ENCODE measurements around the gene AGO1.

DNA sequence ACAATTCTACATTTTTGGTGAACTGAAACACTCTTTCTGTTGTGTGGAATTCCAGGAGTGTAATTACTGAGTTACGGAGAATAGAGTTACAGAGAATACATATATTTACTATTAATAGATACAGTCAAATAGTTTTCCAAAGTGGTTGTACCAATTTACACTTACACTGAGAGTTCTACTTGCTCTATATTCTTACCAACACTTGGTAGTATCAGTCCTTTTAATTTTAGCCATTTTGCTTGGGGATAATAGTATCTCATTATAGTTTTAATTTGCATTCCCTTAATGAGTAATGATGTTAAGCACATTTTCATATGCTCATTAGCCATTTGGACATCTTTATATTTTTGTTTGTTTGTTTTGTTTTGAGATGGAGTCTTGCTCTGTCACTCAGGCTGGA lies 46.3 kb upstream of the AGO1 start:
- TF ChIP-seq ZNF274 (IDR thresholded peaks at IDR 0.05; ENCODE audit: low read depth, low read length) (no peak), SUZ12 (IDR thresholded peaks at IDR 0.05; ENCODE audit: extremely low read depth, insufficient read depth, insufficient read length) (no peak), YY1 (IDR thresholded peaks at IDR 0.05; ENCODE audit: insufficient read depth, insufficient read length) (no peak)

All from NT2/D1 (cell line).